Measurements from ENCODE around the gene JPT1. TPM values are rescaled to one million over a fixed set of nuclear protein-coding genes. Genes with fewer than 3 reads are reported as not detected.
A peak's percentile ranks its signal among the peaks of the same experiment; 100 is the strongest.

The JPT1 gene
- total and polyA plus RNA-seq, 2 experiments from 2014 or later = 103 to 172 TPM

DNA sequence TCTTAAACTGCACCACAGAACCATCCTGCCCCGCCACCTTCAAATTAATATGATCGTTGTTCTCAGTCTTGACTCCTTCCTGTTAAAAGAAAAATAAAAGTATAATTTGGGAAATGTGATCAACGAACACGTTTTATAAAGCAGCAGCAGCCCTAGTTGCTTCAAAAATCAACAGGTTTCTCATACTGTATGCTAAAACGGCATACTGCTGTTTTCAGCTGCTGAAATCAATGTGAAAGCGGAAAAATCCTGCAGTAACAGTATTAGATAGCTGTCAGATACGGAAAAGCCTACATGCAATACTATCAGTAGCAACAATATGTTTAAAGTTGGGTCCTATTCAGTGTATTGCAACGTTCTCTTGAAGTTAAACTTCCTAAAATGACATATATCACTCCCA is 26.8 kb upstream of the JPT1 start:
- Histone ChIP-seq H3K9me3 (ENCODE audit: low read depth) (no peaks in the 10 kb centered on the region), H3K79me2 (peaks cover 68% of the 10 kb centered on the region), H3K27me3 (no peaks in the 10 kb centered on the region), H4K20me1 (ENCODE audit: insufficient read depth, poor library complexity, severe bottlenecking) (peaks cover 53% of the 10 kb centered on the region), H3K27ac (no peak overlapping the region), H3K36me3 (replicated peaks; ENCODE audit: insufficient read depth, low read depth) (no peaks in the 10 kb centered on the region), H3K4me1 (ENCODE audit: insufficient read depth) (peaks cover 6% of the 10 kb centered on the region), H2AFZ (no peak overlapping the region), H3K9me2 (replicated peaks; ENCODE audit: insufficient read depth) (no peaks in the 10 kb centered on the region), H3K4me3 (peak overlapping the region; percentile 99), H3K4me2 (peak overlapping the region; percentile 91)
- TF ChIP-seq EZH2phosphoT487 (IDR thresholded peaks at IDR 0.05; ENCODE audit: low read depth, severe bottlenecking, unreplicated experiment) = no peak
- TF ChIP-seq, protein P1, sequence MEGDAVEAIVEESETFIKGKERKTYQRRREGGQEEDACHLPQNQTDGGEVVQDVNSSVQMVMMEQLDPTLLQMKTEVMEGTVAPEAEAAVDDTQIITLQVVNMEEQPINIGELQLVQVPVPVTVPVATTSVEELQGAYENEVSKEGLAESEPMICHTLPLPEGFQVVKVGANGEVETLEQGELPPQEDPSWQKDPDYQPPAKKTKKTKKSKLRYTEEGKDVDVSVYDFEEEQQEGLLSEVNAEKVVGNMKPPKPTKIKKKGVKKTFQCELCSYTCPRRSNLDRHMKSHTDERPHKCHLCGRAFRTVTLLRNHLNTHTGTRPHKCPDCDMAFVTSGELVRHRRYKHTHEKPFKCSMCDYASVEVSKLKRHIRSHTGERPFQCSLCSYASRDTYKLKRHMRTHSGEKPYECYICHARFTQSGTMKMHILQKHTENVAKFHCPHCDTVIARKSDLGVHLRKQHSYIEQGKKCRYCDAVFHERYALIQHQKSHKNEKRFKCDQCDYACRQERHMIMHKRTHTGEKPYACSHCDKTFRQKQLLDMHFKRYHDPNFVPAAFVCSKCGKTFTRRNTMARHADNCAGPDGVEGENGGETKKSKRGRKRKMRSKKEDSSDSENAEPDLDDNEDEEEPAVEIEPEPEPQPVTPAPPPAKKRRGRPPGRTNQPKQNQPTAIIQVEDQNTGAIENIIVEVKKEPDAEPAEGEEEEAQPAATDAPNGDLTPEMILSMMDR (IDR thresholded peaks at IDR 0.05; ENCODE audit: poor library complexity) = no peak
- TF ChIP-seq EZH2 (IDR thresholded peaks at IDR 0.05; ENCODE audit: borderline replicate concordance) = no peak
- 26% methylated on average over 8 of the region's 8 CpGs for WGBS (ENCODE audit: low lambda C conversion rate, missing lambda C conversion rate)
- DNase-seq (ENCODE audit: low spot score) = no peak

DNA sequence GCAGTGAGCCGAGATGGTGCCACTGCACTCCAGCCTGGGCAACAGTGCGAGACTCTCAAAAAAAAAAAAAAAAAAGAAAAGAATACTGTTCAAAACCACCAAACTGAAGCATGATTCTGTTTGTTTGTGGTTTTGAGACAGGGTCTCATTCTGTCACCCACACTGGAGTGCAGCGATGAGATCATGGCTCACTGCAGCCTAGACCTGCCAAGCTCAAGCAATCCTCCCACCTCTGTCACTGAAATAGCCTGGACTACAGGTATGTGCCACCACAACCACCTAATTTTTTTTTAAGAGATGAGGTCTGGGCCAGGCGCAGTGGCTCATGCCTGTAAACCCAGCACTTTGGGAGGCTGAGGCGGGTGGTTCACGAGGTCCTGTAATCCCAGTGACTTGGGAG is 24.1 kb upstream of the JPT1 start:
- H3K4me2 ChIP-seq = no peak overlapping the region
- H3K79me2 ChIP-seq = peaks cover 89% of the 10 kb centered on the region
- no peaks in the 10 kb centered on the region for H3K9me3 ChIP-seq (ENCODE audit: low read depth)
- no peak overlapping the region for H3K27ac ChIP-seq
- H3K4me3 ChIP-seq = no peak overlapping the region
- H3K36me3 ChIP-seq (replicated peaks; ENCODE audit: insufficient read depth, low read depth) = no peaks in the 10 kb centered on the region
- no peak for DNase-seq (ENCODE audit: low spot score)
- TF ChIP-seq EZH2phosphoT487 (IDR thresholded peaks at IDR 0.05; ENCODE audit: low read depth, severe bottlenecking, unreplicated experiment) (no peak), EZH2 (IDR thresholded peaks at IDR 0.05; ENCODE audit: borderline replicate concordance) (no peak)
- TF ChIP-seq, protein P1 (IDR thresholded peaks at IDR 0.05; ENCODE audit: poor library complexity) = no peak
- H3K4me1 ChIP-seq (ENCODE audit: insufficient read depth) = peaks cover 6% of the 10 kb centered on the region
- no peaks in the 10 kb centered on the region for H3K27me3 ChIP-seq
- H3K9me2 ChIP-seq (replicated peaks; ENCODE audit: insufficient read depth) = no peaks in the 10 kb centered on the region
- no peak overlapping the region for H2AFZ ChIP-seq
- peaks cover 67% of the 10 kb centered on the region for H4K20me1 ChIP-seq (ENCODE audit: insufficient read depth, poor library complexity, severe bottlenecking)
- WGBS (ENCODE audit: low lambda C conversion rate, missing lambda C conversion rate) = 94% methylated on average over 6 of the region's 6 CpGs

DNA sequence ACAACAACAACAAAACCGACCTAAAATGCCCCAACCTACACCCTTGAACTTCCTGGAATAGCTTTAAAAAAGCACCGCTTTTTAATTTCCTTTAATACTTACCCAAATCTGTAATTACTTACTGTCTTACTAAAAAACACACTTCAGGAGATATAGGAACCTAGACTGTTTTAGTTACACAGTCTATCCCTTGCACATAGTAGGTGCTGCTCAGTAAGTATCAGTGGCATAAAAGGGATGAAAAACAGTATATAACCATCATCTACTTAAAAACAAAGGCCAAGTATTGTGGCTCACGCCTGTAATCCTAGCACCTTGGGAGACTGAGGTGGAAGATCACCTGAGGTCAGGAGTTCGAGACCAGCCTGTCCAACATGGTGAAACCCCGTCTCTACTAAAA is 22.3 kb upstream of the JPT1 start:
- Histone ChIP-seq H3K4me2 (no peak overlapping the region), H4K20me1 (ENCODE audit: insufficient read depth, poor library complexity, severe bottlenecking) (peaks cover 67% of the 10 kb centered on the region), H3K27me3 (no peaks in the 10 kb centered on the region), H3K4me1 (ENCODE audit: insufficient read depth) (peaks cover 6% of the 10 kb centered on the region), H3K79me2 (peaks cover 97% of the 10 kb centered on the region), H2AFZ (no peak overlapping the region), H3K9me2 (replicated peaks; ENCODE audit: insufficient read depth) (no peaks in the 10 kb centered on the region), H3K9me3 (ENCODE audit: low read depth) (no peaks in the 10 kb centered on the region), H3K27ac (no peak overlapping the region), H3K4me3 (no peak overlapping the region), H3K36me3 (replicated peaks; ENCODE audit: insufficient read depth, low read depth) (no peaks in the 10 kb centered on the region)
- WGBS (ENCODE audit: low lambda C conversion rate, missing lambda C conversion rate) = 98% methylated on average over 5 of the region's 5 CpGs
- TF ChIP-seq, protein P1 (IDR thresholded peaks at IDR 0.05; ENCODE audit: poor library complexity) = no peak
- no peak for TF ChIP-seq EZH2phosphoT487 (IDR thresholded peaks at IDR 0.05; ENCODE audit: low read depth, severe bottlenecking, unreplicated experiment)
- TF ChIP-seq EZH2 (IDR thresholded peaks at IDR 0.05; ENCODE audit: borderline replicate concordance) = no peak
- DNase-seq (ENCODE audit: low spot score) = no peak

DNA sequence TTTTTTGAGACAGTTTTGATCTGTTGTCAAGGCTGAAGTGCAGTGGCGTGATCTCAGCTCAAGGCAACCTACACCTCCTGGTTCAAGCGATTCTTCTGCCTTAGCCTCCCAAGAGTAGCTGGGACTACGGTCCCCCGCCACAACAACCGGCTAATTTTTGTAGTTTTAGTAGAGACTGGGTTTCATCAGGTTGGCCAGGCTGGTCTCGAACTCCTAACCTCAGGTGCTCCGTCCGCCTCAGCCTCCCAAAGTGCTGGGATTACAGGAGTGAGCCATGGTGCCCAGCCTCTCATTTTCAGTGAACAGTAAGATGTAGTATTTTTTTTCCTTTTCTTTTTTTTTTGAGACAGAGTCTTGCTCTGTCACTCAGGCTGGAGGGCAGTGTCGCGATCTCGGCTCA is 20.7 kb upstream of the JPT1 start:
- no peak overlapping the region for H3K4me3 ChIP-seq
- no peak overlapping the region for H2AFZ ChIP-seq
- DNase-seq (ENCODE audit: low spot score) = no peak
- H3K27me3 ChIP-seq = no peaks in the 10 kb centered on the region
- no peaks in the 10 kb centered on the region for H3K9me2 ChIP-seq (replicated peaks; ENCODE audit: insufficient read depth)
- H3K36me3 ChIP-seq (replicated peaks; ENCODE audit: insufficient read depth, low read depth) = no peaks in the 10 kb centered on the region
- H4K20me1 ChIP-seq (ENCODE audit: insufficient read depth, poor library complexity, severe bottlenecking) = peaks cover 60% of the 10 kb centered on the region
- H3K79me2 ChIP-seq = peaks cover 97% of the 10 kb centered on the region
- no peak overlapping the region for H3K4me2 ChIP-seq
- H3K4me1 ChIP-seq (ENCODE audit: insufficient read depth) = no peaks in the 10 kb centered on the region
- H3K27ac ChIP-seq = no peak overlapping the region
- 98% methylated on average over 11 of the region's 11 CpGs for WGBS (ENCODE audit: low lambda C conversion rate, missing lambda C conversion rate)
- TF ChIP-seq, protein P1 (IDR thresholded peaks at IDR 0.05; ENCODE audit: poor library complexity) = no peak
- TF ChIP-seq EZH2 (IDR thresholded peaks at IDR 0.05; ENCODE audit: borderline replicate concordance) (no peak), EZH2phosphoT487 (IDR thresholded peaks at IDR 0.05; ENCODE audit: low read depth, severe bottlenecking, unreplicated experiment) (no peak)
- H3K9me3 ChIP-seq (ENCODE audit: low read depth) = no peaks in the 10 kb centered on the region
